Endothelial cell of umbilical vein (primary cell): Measurements from ENCODE around the gene PIRT.

ENCODE experiments used
- EZH2 ChIP-seq: IDR thresholded peaks from 2 replicates; pipeline ENCODE4 v1.6.1; 2012; ENCODE audit warnings: borderline replicate concordance, low read depth, mild to moderate bottlenecking, moderate library complexity, low read length, inconsistent platforms; ENCODE audit not compliant: severe bottlenecking
- POLR2A ChIP-seq: IDR thresholded peaks from 2 replicates; pipeline ENCODE4 v1.6.1; 2012; ENCODE audit warnings: low read depth, mild to moderate bottlenecking, control low read depth, low read length
- POLR2AphosphoS5 ChIP-seq: IDR thresholded peaks from 2 replicates; pipeline ENCODE4 v1.6.1; 2012; ENCODE audit warnings: low read depth, mild to moderate bottlenecking, control low read depth, low read length, moderate library complexity; ENCODE audit not compliant: insufficient read depth
- TF ChIP-seq, protein P1 (sequence below), 2 donors: IDR thresholded peaks; 1 replicate in 1 of 2; 2 replicates in 1 of 2; pipeline ENCODE4 v1.5.1; 2011; ENCODE audit warnings: low read length in 2 of 2, mild to moderate bottlenecking in 2 of 2, moderate library complexity in 2 of 2, control low read depth in 1 of 2, inconsistent platforms in 1 of 2, low read depth in 1 of 2; ENCODE audit not compliant: insufficient read depth in 1 of 2; ENCODE audit errors: extremely low read depth in 1 of 2

DNA sequence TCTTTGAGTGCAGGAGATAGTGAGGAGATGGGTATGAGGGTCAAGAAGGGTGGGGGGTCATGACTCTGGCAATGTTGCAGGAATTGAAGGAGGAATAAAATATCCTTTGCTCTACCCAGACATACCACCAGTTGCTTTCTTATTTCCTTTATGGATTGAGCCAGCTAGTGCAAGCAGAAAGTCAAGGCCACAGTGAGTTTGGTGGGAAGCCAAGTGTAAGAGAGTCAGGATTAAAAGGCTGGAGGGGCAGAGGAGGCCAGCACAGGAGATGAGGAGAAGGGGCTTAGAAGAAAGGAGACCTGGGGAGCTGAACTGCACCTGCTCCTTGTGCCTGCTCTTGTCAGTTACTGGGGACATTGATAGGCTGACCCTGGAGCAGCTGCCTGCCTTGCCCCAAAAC lies 16.1 kb downstream of the PIRT start:
- TF ChIP-seq POLR2AphosphoS5: no peak
- no peak for TF ChIP-seq EZH2
- TF ChIP-seq, protein P1, sequence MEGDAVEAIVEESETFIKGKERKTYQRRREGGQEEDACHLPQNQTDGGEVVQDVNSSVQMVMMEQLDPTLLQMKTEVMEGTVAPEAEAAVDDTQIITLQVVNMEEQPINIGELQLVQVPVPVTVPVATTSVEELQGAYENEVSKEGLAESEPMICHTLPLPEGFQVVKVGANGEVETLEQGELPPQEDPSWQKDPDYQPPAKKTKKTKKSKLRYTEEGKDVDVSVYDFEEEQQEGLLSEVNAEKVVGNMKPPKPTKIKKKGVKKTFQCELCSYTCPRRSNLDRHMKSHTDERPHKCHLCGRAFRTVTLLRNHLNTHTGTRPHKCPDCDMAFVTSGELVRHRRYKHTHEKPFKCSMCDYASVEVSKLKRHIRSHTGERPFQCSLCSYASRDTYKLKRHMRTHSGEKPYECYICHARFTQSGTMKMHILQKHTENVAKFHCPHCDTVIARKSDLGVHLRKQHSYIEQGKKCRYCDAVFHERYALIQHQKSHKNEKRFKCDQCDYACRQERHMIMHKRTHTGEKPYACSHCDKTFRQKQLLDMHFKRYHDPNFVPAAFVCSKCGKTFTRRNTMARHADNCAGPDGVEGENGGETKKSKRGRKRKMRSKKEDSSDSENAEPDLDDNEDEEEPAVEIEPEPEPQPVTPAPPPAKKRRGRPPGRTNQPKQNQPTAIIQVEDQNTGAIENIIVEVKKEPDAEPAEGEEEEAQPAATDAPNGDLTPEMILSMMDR (IDR thresholded peaks at IDR 0.05; ENCODE audit: extremely low read depth in 1 of 2, insufficient read depth in 1 of 2, low read depth in 1 of 2, low read length in 2 of 2): no peak
- no peak for TF ChIP-seq POLR2A
